ENCODE data around the gene C1orf216.
"Not testable (repeated sequence)": the region's sequence is repeated elsewhere in the genome, so short reads cannot be mapped to it uniquely, and the experiment has no call there.

The C1orf216 gene

GRCh38 chr1:35707601-35708440 is 10.9 kb downstream of the C1orf216 start:
- peak in 29 of 58 donors; percentile 4 to 67 (median 19) for DNase-seq

GRCh38 chr1:35706846-35707600 is 11.7 kb downstream of the C1orf216 start:
- peak in 1 of 58 donors; percentile 6 for DNase-seq

- no peak for DNase-seq
Observed at GRCh38 chr1:35702508-35702907, 16.2 kb downstream of the C1orf216 start.

- peak in 1 of 58 donors; percentile 11 for DNase-seq
Observed at GRCh38 chr1:35699152-35699551, 19.5 kb downstream of the C1orf216 start.

- DNase-seq: no peak
Observed at GRCh38 chr1:35692317-35692716, 26.4 kb downstream of the C1orf216 start.

GRCh38 chr1:35691571-35692220 is 27.0 kb downstream of the C1orf216 start:
- no peak for DNase-seq

- DNase-seq: no peak
Observed at GRCh38 chr1:35691080-35691479, 27.6 kb downstream of the C1orf216 start.

GRCh38 chr1:35690103-35690502 is 28.6 kb downstream of the C1orf216 start:
- not testable (repeated sequence) for DNase-seq

- DNase-seq: no peak
Observed at GRCh38 chr1:35688161-35688560, 30.5 kb downstream of the C1orf216 start.

- no peak for DNase-seq
Observed at GRCh38 chr1:35683012-35683411, 35.7 kb downstream of the C1orf216 start.

GRCh38 chr1:35680271-35680670 is 38.4 kb downstream of the C1orf216 start:
- no peak for DNase-seq

- DNase-seq: peak in 14 of 58 donors; percentile 1 to 42 (median 12)
Observed at GRCh38 chr1:35675773-35676172, 42.9 kb downstream of the C1orf216 start.

- DNase-seq: no peak
Observed at GRCh38 chr1:35674111-35674510, 44.6 kb downstream of the C1orf216 start.

- DNase-seq: no peak
Observed at GRCh38 chr1:35672116-35672515, 46.6 kb downstream of the C1orf216 start.

- DNase-seq: no peak
Observed at GRCh38 chr1:35668506-35668905, 50.2 kb downstream of the C1orf216 start.

GRCh38 chr1:35666916-35667315 is 51.8 kb downstream of the C1orf216 start:
- DNase-seq: no peak

GRCh38 chr1:35666216-35666615 is 52.5 kb downstream of the C1orf216 start:
- no peak for DNase-seq
